ENCODE measurements around the gene REXO1. TPM values are rescaled to one million over a fixed set of nuclear protein-coding genes. Genes with fewer than 3 reads are reported as not detected.

The REXO1 gene
- total and polyA plus RNA-seq, 2 donors (not counting 1 experiment from before 2014, with no cell fraction given) = 72.6 to 898 TPM

- ChIA-PET CTCF (interaction anchor here (1.1 to 6.1 kb wide), 3 partner anchors 11 to 282 kb away, joined by 4 to 57 read pairs (median 8); no protein-coding TSS in a partner anchor), POLR2A (no interaction called here)
- Mint-ChIP-seq H3K4me3 (no peak overlapping the region), H3K9me3 (ENCODE audit: insufficient read depth) (no peaks in the 10 kb centered on the region), H3K27ac (no peak overlapping the region), H3K27me3 (no peaks in the 10 kb centered on the region), H3K4me1 (peaks cover 4% of the 10 kb centered on the region)
- Histone ChIP-seq H3K36me3 (replicated peaks in 1 of 2; ENCODE audit: control extremely low read depth in 1 of 2, control insufficient read depth in 1 of 2, extremely low read depth in 1 of 2, insufficient read depth in 2 of 2, low read length in 1 of 2) (peaks cover 0 to 50% of the 10 kb centered on the region in 2 experiments), H3K9ac (ENCODE audit: low read length) (no peak overlapping the region), H2AFZ (ENCODE audit: insufficient read depth, low read depth, low read length, poor library complexity, severe bottlenecking) (no peak overlapping the region), H3K27me3 (replicated peaks in 1 of 4; ENCODE audit: control extremely low read depth in 1 of 4, control insufficient read depth in 3 of 4, insufficient read depth in 4 of 4, low read length in 3 of 4) (no peaks in the 10 kb centered on the region), H3K4me3 (ENCODE audit: control extremely low read depth in 1 of 5, extremely low read depth in 1 of 5, insufficient read depth in 1 of 5, low read depth in 2 of 5, low read length in 4 of 5) (no peak overlapping the region), H3K79me2 (ENCODE audit: control insufficient read depth, insufficient read depth, low read length) (peaks cover 68% of the 10 kb centered on the region), H3K4me2 (replicated peaks; ENCODE audit: low read depth, low read length, poor library complexity, severe bottlenecking) (no peak overlapping the region), H3K4me1 (ENCODE audit: control insufficient read depth in 2 of 2, insufficient read depth in 2 of 2, low read length in 2 of 2) (peaks cover 0 to 10% of the 10 kb centered on the region in 2 donors), H4K20me1 (ENCODE audit: control insufficient read depth, insufficient read depth, low read length, poor library complexity, severe bottlenecking) (peaks cover 87% of the 10 kb centered on the region), H3K9me3 (ENCODE audit: control extremely low read depth in 1 of 3, control insufficient read depth in 2 of 3, insufficient read depth in 1 of 3, low read length in 2 of 3) (no peaks in the 10 kb centered on the region), H3K27ac (ENCODE audit: low read length in 2 of 2) (no peak overlapping the region)
- TF ChIP-seq EZH2 (IDR thresholded peaks at IDR 0.05; ENCODE audit: borderline replicate concordance, insufficient read depth, low read depth, low read length, poor library complexity, severe bottlenecking) (no peak), CTCF (IDR thresholded peaks at IDR 0.05) (no peak)
- DNase-seq = no peak
- no peak for ATAC-seq (ENCODE audit: low read depth)
- intact Hi-C loops (cut with micrococcal nuclease) = loop anchor here (2.0 kb wide), 1 partner anchor 39 kb away; no protein-coding TSS in a partner anchor
- WGBS (ENCODE audit: insufficient coverage) = 98% methylated on average over 39 of the region's 41 CpGs
These were observed 20.6 kb downstream of the REXO1 start for GRCh38 chr19:1827566-1828278.
